IMR-90 (cell line): ENCODE results near the gene IHH. TPM values are rescaled to one million over a fixed set of nuclear protein-coding genes. Genes with fewer than 3 reads are reported as not detected.
A peak's percentile ranks its signal among the peaks of the same experiment; 100 is the strongest.

Source experiments
- ATAC-seq: fragments of 200-7000 bp; cut with Tn5 transposase; 2 replicates; pipeline ENCODE4 v1.9.1; 2020; ENCODE audit warnings: low read depth, mild to moderate bottlenecking, moderate library complexity
- Bru-seq: library from RNA; stranded (reverse); fragments of 400-500 nt; gene quantifications from one replicate; lab custom pipeline; 2021; lab: Mats Ljungman, UMichigan
- BruChase-seq, 2 experiments: library from RNA; stranded (reverse); fragments of 400-500 nt; gene quantifications; one replicate each; lab custom pipeline; 2021; lab: Mats Ljungman, UMichigan
- BruUV-seq: library from RNA; stranded (reverse); fragments of 400-500 nt; replicated peaks from 2 replicates; lab custom pipeline; 2021; lab: Mats Ljungman, UMichigan
- CTCF ChIA-PET: fragments of 300-600 bp; formaldehyde crosslinking; extraction: SDS; loops from one replicate; lab custom pipeline; 2021; ENCODE audit warnings: antibody characterized with exemption; lab: Yijun Ruan, JAX
- POLR2A ChIA-PET: fragments of 300-600 bp; sonication (Branson Sonifier 250); formaldehyde crosslinking; loops from one replicate; lab custom pipeline; 2022; ENCODE audit warnings: antibody characterized with exemption; ENCODE audit not compliant: unreplicated experiment; lab: Charles Lee
- DNase-seq: peaks from one replicate; pipeline ENCODE4 v3.0.0; 2013
- H2AFZ ChIP-seq: replicated peaks from 2 replicates; pipeline ENCODE3; 2013; ENCODE audit warnings: low read length, mild to moderate bottlenecking; ENCODE audit not compliant: poor library complexity
- H2AK5ac ChIP-seq: 2 replicates; pipeline ENCODE4 v1.6.1; 2013; ENCODE audit warnings: low read depth, low read length, inconsistent platforms
- H2AK9ac ChIP-seq: replicated peaks from 2 replicates; pipeline ENCODE3; 2013; ENCODE audit warnings: mild to moderate bottlenecking, low read depth, low read length, moderate library complexity; ENCODE audit not compliant: poor library complexity
- H2BK120ac ChIP-seq: 2 replicates; pipeline ENCODE4 v1.6.1; 2013; ENCODE audit warnings: low read depth, low read length, inconsistent platforms
- H2BK15ac ChIP-seq: 3 replicates; pipeline ENCODE4 v1.6.1; 2013; ENCODE audit warnings: low read depth, low read length, inconsistent platforms
- H2BK20ac ChIP-seq: 2 replicates; pipeline ENCODE4 v1.6.1; 2013; ENCODE audit warnings: low read depth, mild to moderate bottlenecking, inconsistent platforms, low read length, moderate library complexity
- H2BK5ac ChIP-seq: 2 replicates; pipeline ENCODE4 v1.6.1; 2013; ENCODE audit warnings: mild to moderate bottlenecking, low read depth, low read length, inconsistent platforms; ENCODE audit not compliant: poor library complexity, severe bottlenecking
- H3K14ac ChIP-seq: replicated peaks from 2 replicates; pipeline ENCODE4 v1.6.1; 2013; ENCODE audit warnings: low read depth, low read length, inconsistent platforms
- H3K18ac ChIP-seq: 2 replicates; pipeline ENCODE4 v1.6.1; 2013; ENCODE audit warnings: low read depth, low read length, control low read depth
- H3K23ac ChIP-seq: 2 replicates; pipeline ENCODE4 v1.6.1; 2013; ENCODE audit warnings: low read depth, low read length, inconsistent platforms
- H3K27ac ChIP-seq: 2 replicates; pipeline ENCODE4 v1.5.1; 2013; ENCODE audit warnings: mild to moderate bottlenecking, control low read depth, low read length; ENCODE audit not compliant: insufficient read depth
- H3K27me3 ChIP-seq: 2 replicates; pipeline ENCODE4 v1.6.1; 2013; ENCODE audit warnings: low read length; ENCODE audit not compliant: control insufficient read depth, insufficient read depth
- H3K36me3 ChIP-seq: 2 replicates; pipeline ENCODE4 v1.6.1; 2013; ENCODE audit warnings: low read length, mixed read lengths; ENCODE audit not compliant: control insufficient read depth, insufficient read depth
- H3K4ac ChIP-seq: 2 replicates; pipeline ENCODE4 v1.6.1; 2013; ENCODE audit warnings: low read depth, low read length, inconsistent platforms
- H3K4me1 ChIP-seq: 2 replicates; pipeline ENCODE4 v1.6.1; 2013; ENCODE audit warnings: low read length, mixed read lengths; ENCODE audit not compliant: control insufficient read depth, insufficient read depth
- H3K4me2 ChIP-seq: 2 replicates; pipeline ENCODE4 v1.6.1; 2013; ENCODE audit warnings: low read depth, mild to moderate bottlenecking, control low read depth, low read length, moderate library complexity
- H3K4me3 ChIP-seq: 2 replicates; pipeline ENCODE4 v1.5.1; 2013; ENCODE audit warnings: low read depth, mild to moderate bottlenecking, control low read depth, low read length, moderate library complexity; ENCODE audit not compliant: insufficient read depth
- H3K56ac ChIP-seq: 2 replicates; pipeline ENCODE4 v1.6.1; 2013; ENCODE audit warnings: low read length, inconsistent platforms; ENCODE audit not compliant: insufficient read depth; ENCODE audit errors: extremely low read depth
- H3K79me1 ChIP-seq, 2 experiments: 2 replicates each; pipeline ENCODE4 v1.6.1; 2013; ENCODE audit warnings: low read length in 2 of 2, inconsistent platforms in 1 of 2, low read depth in 1 of 2
- H3K9ac ChIP-seq: 2 replicates; pipeline ENCODE4 v1.6.1; 2013; ENCODE audit warnings: low read depth, low read length, control low read depth
- H3K9me1 ChIP-seq: 2 replicates; pipeline ENCODE4 v1.6.1; 2013; ENCODE audit warnings: low read length, inconsistent platforms; ENCODE audit not compliant: insufficient read depth
- H3K9me3 ChIP-seq: 2 replicates; pipeline ENCODE4 v1.6.1; 2013; ENCODE audit warnings: low read length; ENCODE audit not compliant: control insufficient read depth, insufficient read depth
- H4K20me1 ChIP-seq: 2 replicates; pipeline ENCODE4 v1.6.1; 2013; ENCODE audit warnings: low read length, inconsistent platforms; ENCODE audit not compliant: insufficient read depth
- H4K5ac ChIP-seq: 2 replicates; pipeline ENCODE4 v1.6.1; 2013; ENCODE audit warnings: mild to moderate bottlenecking, low read depth, low read length, control low read depth
- H4K8ac ChIP-seq, 2 experiments: 2 replicates each; pipeline ENCODE4 v1.6.1; 2013; ENCODE audit warnings: low read depth in 2 of 2, low read length in 2 of 2, control low read depth in 1 of 2, inconsistent platforms in 1 of 2
- H4K91ac ChIP-seq: 2 replicates; pipeline ENCODE4 v1.6.1; 2013; ENCODE audit warnings: low read depth, low read length, inconsistent platforms; ENCODE audit not compliant: insufficient read depth
- FOS ChIP-seq: fragments of 150-350 bp; IDR thresholded peaks from 2 replicates; pipeline ENCODE4 v1.6.1; 2016; ENCODE audit warnings: low read depth, low read length
- MAFK ChIP-seq: IDR thresholded peaks from 2 replicates; pipeline ENCODE4 v1.6.1; 2012; ENCODE audit warnings: low read depth, low read length, improper control_type of control experiment
- MAZ ChIP-seq: IDR thresholded peaks from 2 replicates; pipeline ENCODE4 v1.6.1; 2012; ENCODE audit warnings: low read depth, mild to moderate bottlenecking, low read length, improper control_type of control experiment, moderate library complexity, borderline replicate concordance
- MXI1 ChIP-seq: IDR thresholded peaks from 2 replicates; pipeline ENCODE4 v1.6.1; 2012; ENCODE audit warnings: low read depth, mild to moderate bottlenecking, low read length, moderate library complexity, borderline replicate concordance
- POLR2A ChIP-seq: IDR thresholded peaks from 2 replicates; pipeline ENCODE4 v1.6.1; 2012; ENCODE audit warnings: mild to moderate bottlenecking, low read depth, low read length
- RCOR1 ChIP-seq: IDR thresholded peaks from 2 replicates; pipeline ENCODE4 v1.6.1; 2012; ENCODE audit warnings: mild to moderate bottlenecking, low read length, improper control_type of control experiment; ENCODE audit not compliant: insufficient replicate concordance
- RFX5 ChIP-seq: IDR thresholded peaks from 2 replicates; pipeline ENCODE4 v1.8.0; 2012; ENCODE audit warnings: low read depth, mild to moderate bottlenecking, low read length, moderate library complexity
- SMC3 ChIP-seq: fragments of 150-350 bp; IDR thresholded peaks from 2 replicates; pipeline ENCODE4 v1.6.1; 2016; ENCODE audit warnings: low read depth, mild to moderate bottlenecking, antibody characterized with exemption, low read length, moderate library complexity
- WGBS, 2 experiments: methylation state at CpG; one replicate each; pipeline versions ENCODE4 v1.1.5 to v1.1.7; 2013; ENCODE audit warnings: missing lambda C conversion rate in 2 of 2; ENCODE audit not compliant: insufficient read length in 1 of 2; ENCODE audit errors: extremely low coverage in 2 of 2; 5-methylcytosine and 5-hydroxymethylcytosine counted together
- dilution Hi-C: fragments of 300-500 bp; cut with HindIII; formaldehyde crosslinking; loops from one replicate; pipeline ENCODE4 v1.14.3; 2018; ENCODE audit warnings: low sequenced_read_pairs; ENCODE audit not compliant: unreplicated experiment
- in situ Hi-C: fragments of 300-500 bp; cut with MboI; formaldehyde crosslinking; loops from 3 replicates; pipeline ENCODE4 v1.14.3; 2019; ENCODE audit warnings: low sequenced_read_pairs, inconsistent platforms, mixed read lengths
- intact Hi-C: fragments of 100-400 bp; cut with micrococcal nuclease; formaldehyde crosslinking; loops from 2 replicates; pipeline ENCODE4 v1.10.0; 2022
- long read RNA-seq: library from polyadenylated mRNA; unstranded; transcript quantifications from one replicate; pipeline ENCODE4 v2.0.0, GENCODE V29; 2021; ENCODE audit not compliant: unreplicated experiment
- polyA plus RNA-seq, 3 experiments: library from polyadenylated mRNA; depleted of rRNA; stranded (reverse); fragments of >200 nt; gene quantifications; 2 replicates each; pipeline ENCODE4 v1.2.3, GENCODE V29; 2012; ENCODE audit warnings: low replicate concordance in 1 of 3
- total RNA-seq: library from RNA; depleted of rRNA; stranded (reverse); fragments of >200 nt; gene quantifications from 2 replicates; pipeline ENCODE4 v1.2.3, GENCODE V29; 2012; rRNA removed
- TF ChIP-seq, protein P1 (sequence below): fragments of 150-350 bp; IDR thresholded peaks from 2 replicates; pipeline ENCODE4 v1.6.1; 2016; ENCODE audit warnings: low read depth, mild to moderate bottlenecking, low read length, moderate library complexity, borderline replicate concordance
- TF ChIP-seq, protein P2 (sequence below): fragments of 150-350 bp; IDR thresholded peaks from 2 replicates; pipeline ENCODE4 v1.6.1; 2017; ENCODE audit warnings: mild to moderate bottlenecking, antibody characterized with exemption, low read length, low read depth

IHH gene
- not detected in 2 replicates for total RNA-seq
- not detected in 2 replicates for polyA plus RNA-seq (2012; rRNA removed)
- 0.01 TPM in 1 of 2 replicates, not detected in the other for polyA plus RNA-seq (2012; cell fraction: cytosol; rRNA removed)
- polyA plus RNA-seq (2012; cell fraction: nucleus; rRNA removed; ENCODE audit: low replicate concordance): 0.02 TPM in 1 of 2 replicates, not detected in the other
- not detected for Bru-seq, nascent RNA
- BruChase-seq, experiment 1, labeled RNA remaining after a 6-hour chase: not detected
- BruChase-seq, experiment 2, labeled RNA remaining after a 2-hour chase: percentile 6 among the genes with signal in this experiment
- long read RNA-seq: 0 reads

- CTCF ChIA-PET: interaction anchor here (1.1 to 1.4 kb wide), 2 partner anchors 43 to 58 kb away, joined by 3 to 4 read pairs; no protein-coding TSS in a partner anchor
- H3K56ac ChIP-seq: no peak within 1 kb of the TSS
- H3K27me3 ChIP-seq: peaks cover 84% of the 10 kb centered on the region
- intact Hi-C loops: no loop called here
- no peak within 1 kb of the TSS for H4K8ac ChIP-seq
- no peak within 1 kb of the TSS for H3K23ac ChIP-seq
- 0% methylated on average over 3 of the region's 76 CpGs; no CpG with 5 or more reads in 1 of the 2 experiments for WGBS, 2 experiments
- H4K5ac ChIP-seq: no peak within 1 kb of the TSS
- no peak within 1 kb of the TSS for H3K4ac ChIP-seq
- H3K4me2 ChIP-seq: no peak within 1 kb of the TSS; the same call in 1 of the 2 replicates
- DNase-seq: no peak
- H2AK5ac ChIP-seq: no peak within 1 kb of the TSS
- TF ChIP-seq, protein P1, sequence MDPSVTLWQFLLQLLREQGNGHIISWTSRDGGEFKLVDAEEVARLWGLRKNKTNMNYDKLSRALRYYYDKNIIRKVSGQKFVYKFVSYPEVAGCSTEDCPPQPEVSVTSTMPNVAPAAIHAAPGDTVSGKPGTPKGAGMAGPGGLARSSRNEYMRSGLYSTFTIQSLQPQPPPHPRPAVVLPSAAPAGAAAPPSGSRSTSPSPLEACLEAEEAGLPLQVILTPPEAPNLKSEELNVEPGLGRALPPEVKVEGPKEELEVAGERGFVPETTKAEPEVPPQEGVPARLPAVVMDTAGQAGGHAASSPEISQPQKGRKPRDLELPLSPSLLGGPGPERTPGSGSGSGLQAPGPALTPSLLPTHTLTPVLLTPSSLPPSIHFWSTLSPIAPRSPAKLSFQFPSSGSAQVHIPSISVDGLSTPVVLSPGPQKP: no peak
- TF ChIP-seq MAZ (no peak), MXI1 (no peak), MAFK (no peak), POLR2A (no peak), SMC3 (no peak), FOS (no peak), RCOR1 (no peak), RFX5 (no peak)
- TF ChIP-seq, protein P2, sequence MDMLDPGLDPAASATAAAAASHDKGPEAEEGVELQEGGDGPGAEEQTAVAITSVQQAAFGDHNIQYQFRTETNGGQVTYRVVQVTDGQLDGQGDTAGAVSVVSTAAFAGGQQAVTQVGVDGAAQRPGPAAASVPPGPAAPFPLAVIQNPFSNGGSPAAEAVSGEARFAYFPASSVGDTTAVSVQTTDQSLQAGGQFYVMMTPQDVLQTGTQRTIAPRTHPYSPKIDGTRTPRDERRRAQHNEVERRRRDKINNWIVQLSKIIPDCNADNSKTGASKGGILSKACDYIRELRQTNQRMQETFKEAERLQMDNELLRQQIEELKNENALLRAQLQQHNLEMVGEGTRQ: no peak
- no peaks in the 10 kb centered on the region for H3K79me1 ChIP-seq
- no peak within 1 kb of the TSS for H2BK120ac ChIP-seq
- in situ Hi-C loops: loop anchor here (5.0 kb wide), 1 partner anchor 91 kb away; no protein-coding TSS in a partner anchor
- H2BK5ac ChIP-seq: no peak within 1 kb of the TSS
- POLR2A ChIA-PET: no interaction called here
- no peaks in the 10 kb centered on the region for H3K9me3 ChIP-seq
- BruUV-seq: no TSS peak
- peak; percentile 4; the same call in 1 of the 2 replicates for ATAC-seq
- no peak within 1 kb of the TSS for H2AK9ac ChIP-seq
- dilution Hi-C loops: no loop called here
- no peaks in the 10 kb centered on the region for H3K9me1 ChIP-seq
- no peak within 1 kb of the TSS for H3K9ac ChIP-seq
- peak within 1 kb of the TSS; percentile 40 for H2AFZ ChIP-seq
- no peak within 1 kb of the TSS for H3K14ac ChIP-seq
- H2BK15ac ChIP-seq: no peak within 1 kb of the TSS
- no peak within 1 kb of the TSS for H4K91ac ChIP-seq
- H4K20me1 ChIP-seq: no peaks in the 10 kb centered on the region
- H3K4me3 ChIP-seq: no peak within 1 kb of the TSS; the same call in 1 of the 2 replicates
- H2BK20ac ChIP-seq: no peak within 1 kb of the TSS
- no peak within 1 kb of the TSS for H3K27ac ChIP-seq
- no peak within 1 kb of the TSS for H3K18ac ChIP-seq
- no peaks in the 10 kb centered on the region for H3K36me3 ChIP-seq
- H3K4me1 ChIP-seq: peaks cover 6% of the 10 kb centered on the region; the same call in 1 of the 2 replicates
Measured at GRCh38 chr2:219060821-219061791, at the start of gene IHH. TSS of gene IHH (minus strand) at chr2:219060921. CDS start at chr2:219060467, 454 bp downstream.
